Ascending aorta (tissue), 2 donors: ENCODE data around the gene SDK1. TPM values are rescaled to one million over a fixed set of nuclear protein-coding genes. Genes with fewer than 3 reads are reported as not detected.

ENCODE experiments used
- DNase-seq, 2 donors: peaks; one replicate each; pipeline ENCODE4 v3.0.0-alpha.2; 2019; ENCODE audit warnings: low spot score in 2 of 2
- H3K27ac ChIP-seq, 2 donors: fragments of 200-600 bp; sonication (generic); one replicate each; pipeline ENCODE4 v1.5.1; 2016 to 2017; ENCODE audit warnings: mild to moderate bottlenecking in 1 of 2
- H3K27me3 ChIP-seq: fragments of 200-600 bp; sonication (generic); one replicate; pipeline ENCODE4 v1.5.1; 2017
- H3K36me3 ChIP-seq, 2 donors: fragments of 200-600 bp; sonication (generic); one replicate each; pipeline ENCODE4 v1.5.1; 2016
- H3K4me1 ChIP-seq, 2 donors: fragments of 200-600 bp; sonication (generic); one replicate each; pipeline ENCODE4 v1.5.1; 2016 to 2017; ENCODE audit warnings: mild to moderate bottlenecking in 1 of 2
- H3K4me3 ChIP-seq, 2 donors: fragments of 200-600 bp; sonication (generic); one replicate each; pipeline ENCODE4 v1.5.1; 2016 to 2017; ENCODE audit warnings: mild to moderate bottlenecking in 1 of 2
- H3K9me3 ChIP-seq, 2 donors: fragments of 200-600 bp; sonication (generic); one replicate each; pipeline ENCODE4 v1.5.1; 2016
- CTCF ChIP-seq, 3 experiments: fragments of 200-600 bp in 2 of 3; fragments of 450-650 bp in 1 of 3; sonication (generic) in 2 of 3; IDR thresholded peaks; one replicate each; pipeline ENCODE4 v1.5.1; 2016 to 2019; ENCODE audit warnings: antibody characterized with exemption in 3 of 3, mild to moderate bottlenecking in 1 of 3, moderate library complexity in 1 of 3
- intact Hi-C: fragments of 100-400 bp; cut with DNase I; formaldehyde crosslinking; loops from one replicate; pipeline ENCODE4 v1.15.1; 2023
- total RNA-seq: library from RNA; depleted of rRNA; stranded (reverse); fragments of >200 nt; gene quantifications from one replicate; pipeline ENCODE4 v1.1.0, GENCODE V29; 2016

The SDK1 gene
- total RNA-seq, 1 donor from 2014 or later = 13.3 TPM

GRCh38 chr7:3821488-3821887 lies 520.4 kb downstream of the SDK1 start:
- Histone ChIP-seq H3K27me3 (no peaks in the 10 kb centered on the region), H3K36me3 (no peaks in the 10 kb centered on the region), H3K9me3 (no peaks in the 10 kb centered on the region), H3K4me3 (no peak overlapping the region), H3K27ac (no peak overlapping the region), H3K4me1 (no peaks in the 10 kb centered on the region)
- TF ChIP-seq CTCF (IDR thresholded peaks at IDR 0.05) = no peak
- no peak for DNase-seq
- intact Hi-C loops = no loop called here

GRCh38 chr7:3825491-3825890 lies 524.4 kb downstream of the SDK1 start:
- no peaks in the 10 kb centered on the region for H3K9me3 ChIP-seq
- no peaks in the 10 kb centered on the region for H3K4me1 ChIP-seq
- no peak overlapping the region for H3K4me3 ChIP-seq
- no peaks in the 10 kb centered on the region for H3K36me3 ChIP-seq
- H3K27ac ChIP-seq = no peak overlapping the region
- DNase-seq = no peak
- no peaks in the 10 kb centered on the region for H3K27me3 ChIP-seq
- TF ChIP-seq CTCF (IDR thresholded peaks at IDR 0.05) = no peak
- intact Hi-C loops = no loop called here

GRCh38 chr7:3832199-3832598 lies 531.1 kb downstream of the SDK1 start:
- intact Hi-C loops = no loop called here
- Histone ChIP-seq H3K4me3 (no peak overlapping the region), H3K27ac (no peak overlapping the region), H3K9me3 (no peaks in the 10 kb centered on the region), H3K36me3 (no peaks in the 10 kb centered on the region), H3K4me1 (no peaks in the 10 kb centered on the region), H3K27me3 (no peaks in the 10 kb centered on the region)
- no peak for DNase-seq
- TF ChIP-seq CTCF (IDR thresholded peaks at IDR 0.05) = no peak

DNA sequence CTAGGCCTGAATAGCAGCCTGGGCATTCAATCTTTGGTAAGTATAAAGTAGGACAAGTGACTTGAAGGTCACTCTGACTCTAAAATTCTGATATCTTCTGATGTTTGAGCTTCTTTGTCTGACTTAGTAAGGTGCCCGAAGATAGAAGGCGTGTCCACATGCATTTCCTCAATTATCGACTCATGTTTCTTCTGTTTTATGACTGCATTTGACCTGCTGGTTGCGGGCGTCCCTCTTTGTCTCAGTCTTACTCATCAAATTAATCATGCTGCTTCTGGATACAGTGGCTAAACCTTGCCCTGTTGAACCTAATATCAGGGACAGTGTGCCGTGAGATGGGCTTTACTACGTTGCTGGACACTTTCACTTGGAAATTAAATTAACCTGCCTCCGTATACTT lies 534.1 kb downstream of the SDK1 start:
- H3K4me3 ChIP-seq = no peak overlapping the region
- H3K9me3 ChIP-seq = no peaks in the 10 kb centered on the region
- H3K27ac ChIP-seq = no peak overlapping the region
- no peaks in the 10 kb centered on the region for H3K36me3 ChIP-seq
- peaks cover 0 to 3% of the 10 kb centered on the region in 2 donors for H3K4me1 ChIP-seq
- intact Hi-C loops = no loop called here
- DNase-seq = no peak
- H3K27me3 ChIP-seq = no peaks in the 10 kb centered on the region
- TF ChIP-seq CTCF (IDR thresholded peaks at IDR 0.05) = no peak

- no peak overlapping the region for H3K27ac ChIP-seq
- H3K36me3 ChIP-seq = no peaks in the 10 kb centered on the region
- TF ChIP-seq CTCF (IDR thresholded peaks at IDR 0.05) = no peak
- H3K27me3 ChIP-seq = no peaks in the 10 kb centered on the region
- H3K4me3 ChIP-seq = no peak overlapping the region
- no peak for DNase-seq
- intact Hi-C loops = no loop called here
- H3K4me1 ChIP-seq = peaks cover 0 to 3% of the 10 kb centered on the region in 2 donors
- no peaks in the 10 kb centered on the region for H3K9me3 ChIP-seq
Measured at GRCh38 chr7:3836855-3837254, 535.8 kb downstream of the SDK1 start.

DNA sequence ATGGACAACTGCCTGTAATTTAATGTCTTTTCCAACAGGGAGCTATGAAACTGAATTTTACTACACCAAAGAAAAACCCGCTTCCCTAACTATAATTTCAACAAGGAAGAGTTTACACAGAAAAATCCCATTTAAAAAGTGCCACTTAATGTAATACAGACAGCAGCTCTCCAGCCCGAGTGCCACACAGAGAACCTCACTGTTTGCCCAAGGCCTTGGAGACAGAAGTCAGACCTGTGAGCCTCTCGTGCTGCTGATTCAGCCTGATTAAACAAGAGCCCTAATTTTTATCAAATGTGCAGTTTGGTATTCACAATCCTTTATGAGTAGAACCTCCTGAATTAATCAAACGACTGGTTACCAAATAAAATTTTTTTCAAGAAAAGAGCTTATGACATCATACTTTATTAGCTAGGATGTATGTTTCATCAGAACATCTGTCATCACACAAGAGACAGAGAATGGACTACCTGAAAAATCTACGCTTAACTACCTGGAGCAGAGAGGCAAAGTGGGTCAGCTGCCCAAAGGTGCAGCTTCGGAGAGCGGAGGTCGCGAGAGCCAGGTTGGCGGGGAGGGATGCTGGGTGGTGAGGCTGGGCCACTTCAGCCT lies 543.6 kb downstream of the SDK1 start:
- H3K4me1 ChIP-seq = no peaks in the 10 kb centered on the region
- no peak overlapping the region for H3K4me3 ChIP-seq
- H3K9me3 ChIP-seq = no peaks in the 10 kb centered on the region
- H3K27ac ChIP-seq = no peak overlapping the region
- no peak for TF ChIP-seq CTCF (IDR thresholded peaks at IDR 0.05)
- H3K36me3 ChIP-seq = no peaks in the 10 kb centered on the region
- H3K27me3 ChIP-seq = no peaks in the 10 kb centered on the region
- no peak for DNase-seq
- intact Hi-C loops = no loop called here
